Hepatocyte (in vitro differentiated cells): ENCODE measurements around the gene ATP9A. TPM values are rescaled to one million over a fixed set of nuclear protein-coding genes. Genes with fewer than 3 reads are reported as not detected.
"Not testable (repeated sequence)": the region's sequence is repeated elsewhere in the genome, so short reads cannot be mapped to it uniquely, and the experiment has no call there.

Experiments
- DNase-seq: peaks from one replicate; pipeline ENCODE4 v3.0.0-alpha.2; 2016; ENCODE audit warnings: low spot score
- H2AFZ ChIP-seq: fragments of 200-600 bp; sonication (generic); 2 replicates; pipeline ENCODE4 v1.6.0; 2016; ENCODE audit warnings: antibody characterized with exemption, mild to moderate bottlenecking
- H3K27ac ChIP-seq: fragments of 200-600 bp; sonication (generic); 2 replicates; pipeline ENCODE4 v1.5.1; 2016; ENCODE audit warnings: mild to moderate bottlenecking
- H3K27me3 ChIP-seq: fragments of 200-600 bp; sonication (generic); 2 replicates; pipeline ENCODE4 v1.6.1; 2016
- H3K36me3 ChIP-seq: fragments of 200-600 bp; sonication (generic); replicated peaks from 2 replicates; pipeline ENCODE4 v1.5.1; 2016; ENCODE audit warnings: low read depth; ENCODE audit not compliant: insufficient read depth
- H3K4me1 ChIP-seq: fragments of 200-600 bp; sonication (generic); 2 replicates; pipeline ENCODE4 v1.5.1; 2016; ENCODE audit warnings: mild to moderate bottlenecking, moderate library complexity; ENCODE audit not compliant: insufficient read depth
- H3K4me2 ChIP-seq: fragments of 200-600 bp; sonication (generic); 2 replicates; pipeline ENCODE4 v1.6.0; 2016
- H3K4me3 ChIP-seq: fragments of 200-600 bp; sonication (generic); 2 replicates; pipeline ENCODE4 v1.5.1; 2016; ENCODE audit warnings: mild to moderate bottlenecking
- H3K79me2 ChIP-seq: fragments of 200-600 bp; sonication (generic); 2 replicates; pipeline ENCODE4 v1.6.0; 2017; ENCODE audit warnings: mild to moderate bottlenecking
- H3K9me2 ChIP-seq: fragments of 200-600 bp; sonication (generic); replicated peaks from 2 replicates; pipeline ENCODE4 v1.6.0; 2017; ENCODE audit warnings: mild to moderate bottlenecking; ENCODE audit not compliant: insufficient read depth
- H3K9me3 ChIP-seq: fragments of 200-600 bp; sonication (generic); 2 replicates; pipeline ENCODE4 v1.5.1; 2016; ENCODE audit warnings: low read depth, mild to moderate bottlenecking
- H4K20me1 ChIP-seq: fragments of 200-600 bp; sonication (generic); 2 replicates; pipeline ENCODE4 v1.6.0; 2016; ENCODE audit warnings: mild to moderate bottlenecking; ENCODE audit not compliant: insufficient read depth, poor library complexity, severe bottlenecking
- EZH2 ChIP-seq: fragments of 200-600 bp; sonication (generic); IDR thresholded peaks from 2 replicates; pipeline ENCODE4 v1.6.1; 2016; ENCODE audit warnings: antibody characterized with exemption, mild to moderate bottlenecking, borderline replicate concordance
- EZH2phosphoT487 ChIP-seq: fragments of 200-600 bp; sonication (generic); IDR thresholded peaks from one replicate; pipeline ENCODE4 v1.6.1; 2018; ENCODE audit warnings: antibody characterized with exemption, mild to moderate bottlenecking, low read depth, moderate library complexity; ENCODE audit not compliant: unreplicated experiment, severe bottlenecking
- WGBS: methylation state at CpG from one replicate; pipeline ENCODE4 v1.1.6; 2016; ENCODE audit warnings: low lambda C conversion rate; ENCODE audit errors: missing lambda C conversion rate; 5-methylcytosine and 5-hydroxymethylcytosine counted together
- polyA plus RNA-seq: library from polyadenylated mRNA; unstranded; fragments of >200 nt; fragmentation: Nextera tagmentation; extraction: Ambion mirVana; gene quantifications from 2 replicates; pipeline ENCODE4 v1.2.1, GENCODE V29; 2016
- total RNA-seq: library from RNA; depleted of rRNA; stranded (reverse); fragments of >200 nt; gene quantifications from 2 replicates; pipeline ENCODE4 v1.2.3, GENCODE V29; 2014
- TF ChIP-seq, protein P1 (sequence below): fragments of 200-600 bp; sonication (generic); IDR thresholded peaks from 2 replicates; pipeline ENCODE4 v1.5.1; 2016; ENCODE audit warnings: antibody characterized with exemption, mild to moderate bottlenecking; ENCODE audit not compliant: poor library complexity

The ATP9A gene
- total and polyA plus RNA-seq, 2 experiments from 2014 or later: 12.1 to 28.1 TPM

DNA sequence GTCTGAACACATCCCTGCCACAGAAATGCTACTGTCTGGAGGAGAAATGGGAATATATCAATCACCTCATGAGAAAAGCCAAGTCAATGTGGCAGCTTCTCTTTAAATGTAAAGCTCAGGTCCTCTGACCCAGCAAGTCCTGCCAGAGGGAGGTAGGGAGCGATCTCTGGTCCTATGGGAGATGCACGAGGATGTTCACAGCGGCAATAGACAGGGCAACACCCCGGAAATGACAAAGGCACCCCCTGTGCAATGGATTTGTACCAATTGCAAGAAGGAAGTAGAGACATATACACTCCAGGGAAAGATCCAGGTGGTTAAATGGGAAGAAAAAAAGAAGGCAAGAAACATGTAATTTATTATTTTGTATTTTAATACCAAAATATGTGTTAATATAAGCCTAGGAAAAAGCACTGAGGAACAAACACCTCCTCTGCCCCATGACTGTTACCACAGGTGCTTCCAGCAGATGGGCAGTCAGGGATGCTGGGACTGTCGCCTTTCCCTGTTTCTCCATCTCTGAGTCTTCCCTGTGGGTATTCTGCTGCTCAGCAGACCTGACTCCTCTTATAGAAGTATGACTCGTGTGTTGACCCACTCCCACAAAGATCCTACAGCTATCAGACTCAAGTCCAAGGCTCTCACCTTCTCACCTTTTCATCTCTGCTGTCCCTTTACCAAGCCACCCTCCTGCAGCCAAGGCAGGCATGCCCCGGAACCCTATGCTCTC, 20.8 kb downstream of the ATP9A start:
- WGBS: 94% methylated on average over 7 of the region's 7 CpGs

DNA sequence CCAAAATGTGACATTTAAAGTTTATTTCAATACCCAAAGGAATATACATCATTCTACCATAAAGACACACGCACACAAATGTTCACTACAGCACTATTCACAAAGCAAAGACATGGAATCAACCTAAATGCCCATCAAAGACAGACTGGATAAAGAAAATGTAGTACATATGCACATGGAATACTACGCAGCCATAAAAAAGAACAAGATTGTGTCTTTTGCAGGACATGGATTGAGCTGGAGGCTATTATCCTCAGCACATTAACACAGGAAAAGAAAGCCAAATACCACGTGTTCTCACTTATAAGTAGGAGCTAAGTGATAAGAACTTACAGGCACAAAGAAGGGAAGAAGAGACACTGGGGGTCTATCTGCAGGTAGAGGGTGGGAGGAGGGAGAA, 22.4 kb downstream of the ATP9A start:
- no peaks in the 10 kb centered on the region for H4K20me1 ChIP-seq
- 93% methylated on average over 3 of the region's 3 CpGs for WGBS
- H3K36me3 ChIP-seq: no peaks in the 10 kb centered on the region
- peaks cover 70% of the 10 kb centered on the region for H3K79me2 ChIP-seq
- DNase-seq: no peak
- peaks cover 27% of the 10 kb centered on the region for H3K4me1 ChIP-seq
- H3K4me3 ChIP-seq: no peak overlapping the region
- no peak overlapping the region for H3K4me2 ChIP-seq
- H2AFZ ChIP-seq: no peak overlapping the region
- H3K27me3 ChIP-seq: no peaks in the 10 kb centered on the region
- no peaks in the 10 kb centered on the region for H3K9me2 ChIP-seq
- peak overlapping the region; percentile 91 for H3K27ac ChIP-seq
- H3K9me3 ChIP-seq: no peaks in the 10 kb centered on the region
- TF ChIP-seq EZH2phosphoT487 (no peak), EZH2 (no peak)
- TF ChIP-seq, protein P1, sequence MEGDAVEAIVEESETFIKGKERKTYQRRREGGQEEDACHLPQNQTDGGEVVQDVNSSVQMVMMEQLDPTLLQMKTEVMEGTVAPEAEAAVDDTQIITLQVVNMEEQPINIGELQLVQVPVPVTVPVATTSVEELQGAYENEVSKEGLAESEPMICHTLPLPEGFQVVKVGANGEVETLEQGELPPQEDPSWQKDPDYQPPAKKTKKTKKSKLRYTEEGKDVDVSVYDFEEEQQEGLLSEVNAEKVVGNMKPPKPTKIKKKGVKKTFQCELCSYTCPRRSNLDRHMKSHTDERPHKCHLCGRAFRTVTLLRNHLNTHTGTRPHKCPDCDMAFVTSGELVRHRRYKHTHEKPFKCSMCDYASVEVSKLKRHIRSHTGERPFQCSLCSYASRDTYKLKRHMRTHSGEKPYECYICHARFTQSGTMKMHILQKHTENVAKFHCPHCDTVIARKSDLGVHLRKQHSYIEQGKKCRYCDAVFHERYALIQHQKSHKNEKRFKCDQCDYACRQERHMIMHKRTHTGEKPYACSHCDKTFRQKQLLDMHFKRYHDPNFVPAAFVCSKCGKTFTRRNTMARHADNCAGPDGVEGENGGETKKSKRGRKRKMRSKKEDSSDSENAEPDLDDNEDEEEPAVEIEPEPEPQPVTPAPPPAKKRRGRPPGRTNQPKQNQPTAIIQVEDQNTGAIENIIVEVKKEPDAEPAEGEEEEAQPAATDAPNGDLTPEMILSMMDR: no peak

More for the DNA sequence above, 20.8 kb downstream of the ATP9A start:
- no peaks in the 10 kb centered on the region for H3K9me2 ChIP-seq
- peaks cover 65% of the 10 kb centered on the region for H3K79me2 ChIP-seq
- TF ChIP-seq EZH2phosphoT487 (no peak), EZH2 (no peak)
- TF ChIP-seq, protein P1: no peak
- H3K4me2 ChIP-seq: no peak overlapping the region
- no peaks in the 10 kb centered on the region for H4K20me1 ChIP-seq
- peaks cover 21% of the 10 kb centered on the region for H3K4me1 ChIP-seq
- peak overlapping the region; percentile 34 for H3K27ac ChIP-seq
- H3K4me3 ChIP-seq: no peak overlapping the region
- H3K36me3 ChIP-seq: no peaks in the 10 kb centered on the region
- no peak for DNase-seq
- H3K27me3 ChIP-seq: no peaks in the 10 kb centered on the region
- H2AFZ ChIP-seq: no peak overlapping the region
- H3K9me3 ChIP-seq: no peaks in the 10 kb centered on the region

- H4K20me1 ChIP-seq: no peaks in the 10 kb centered on the region
- no peaks in the 10 kb centered on the region for H3K36me3 ChIP-seq
- H3K27ac ChIP-seq: no peak overlapping the region
- 89% methylated on average over 3 of the region's 3 CpGs for WGBS
- peaks cover 24% of the 10 kb centered on the region for H3K4me1 ChIP-seq
- no peaks in the 10 kb centered on the region for H3K9me2 ChIP-seq
- no peaks in the 10 kb centered on the region for H3K27me3 ChIP-seq
- no peak for DNase-seq
- H2AFZ ChIP-seq: no peak overlapping the region
- H3K4me2 ChIP-seq: no peak overlapping the region
- no peak for TF ChIP-seq EZH2
- TF ChIP-seq EZH2phosphoT487: no peak
- TF ChIP-seq, protein P1: no peak
- H3K4me3 ChIP-seq: no peak overlapping the region
- H3K79me2 ChIP-seq: peaks cover 74% of the 10 kb centered on the region
- no peaks in the 10 kb centered on the region for H3K9me3 ChIP-seq
Observed at GRCh38 chr20:51740838-51741237, 27.4 kb downstream of the ATP9A start.

DNA sequence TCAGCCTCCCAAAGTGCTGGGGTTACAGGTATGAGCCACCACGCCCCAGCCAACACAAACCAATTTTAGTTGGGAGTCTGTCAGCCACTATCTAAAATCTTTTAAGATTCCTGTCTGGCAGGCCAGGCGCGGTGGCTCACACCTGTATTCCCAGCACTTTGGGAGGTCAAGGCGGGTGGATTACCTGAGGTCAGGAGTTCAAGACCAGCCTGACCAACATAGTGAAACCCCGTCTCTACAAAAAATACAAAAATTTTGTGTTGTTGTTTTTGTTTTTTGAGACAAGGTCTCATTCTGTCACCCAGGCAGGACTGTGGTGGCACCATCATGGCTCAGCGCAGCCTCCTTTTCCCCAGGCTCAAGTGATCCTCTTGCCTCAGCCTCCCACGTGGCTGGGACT, 27.9 kb downstream of the ATP9A start:
- not testable (repeated sequence) for DNase-seq, H3K36me3 ChIP-seq, H3K9me3 ChIP-seq, H3K4me3 ChIP-seq, H3K9me2 ChIP-seq, H3K27me3 ChIP-seq, H3K27ac ChIP-seq, H4K20me1 ChIP-seq, H2AFZ ChIP-seq, H3K4me2 ChIP-seq
- WGBS: 97% methylated on average over 6 of the region's 7 CpGs
- Histone ChIP-seq H3K4me1 (peaks cover 27% of the 10 kb centered on the region), H3K79me2 (peaks cover 71% of the 10 kb centered on the region)
